Rectal smooth muscle tissue (tissue), 1 donor: ENCODE measurements around the gene ZKSCAN3.

ENCODE experiments used
- H3K27ac ChIP-seq: one replicate; pipeline ENCODE4 v1.7.0; 2013; ENCODE audit warnings: low read depth, low read length, inconsistent platforms
- H3K27me3 ChIP-seq: one replicate; pipeline ENCODE4 v1.7.0; 2013; ENCODE audit warnings: low read length; ENCODE audit not compliant: control insufficient read depth, insufficient read depth
- H3K36me3 ChIP-seq: one replicate; pipeline ENCODE4 v1.7.0; 2013; ENCODE audit warnings: low read length; ENCODE audit not compliant: control insufficient read depth, insufficient read depth
- H3K4me1 ChIP-seq: one replicate; pipeline ENCODE4 v1.7.0; 2013; ENCODE audit warnings: low read length; ENCODE audit not compliant: control insufficient read depth, insufficient read depth
- H3K4me3 ChIP-seq: one replicate; pipeline ENCODE4 v1.7.0; 2013; ENCODE audit warnings: low read length
- H3K9ac ChIP-seq: one replicate; pipeline ENCODE4 v1.7.0; 2013; ENCODE audit warnings: low read length

Gene ZKSCAN3

DNA sequence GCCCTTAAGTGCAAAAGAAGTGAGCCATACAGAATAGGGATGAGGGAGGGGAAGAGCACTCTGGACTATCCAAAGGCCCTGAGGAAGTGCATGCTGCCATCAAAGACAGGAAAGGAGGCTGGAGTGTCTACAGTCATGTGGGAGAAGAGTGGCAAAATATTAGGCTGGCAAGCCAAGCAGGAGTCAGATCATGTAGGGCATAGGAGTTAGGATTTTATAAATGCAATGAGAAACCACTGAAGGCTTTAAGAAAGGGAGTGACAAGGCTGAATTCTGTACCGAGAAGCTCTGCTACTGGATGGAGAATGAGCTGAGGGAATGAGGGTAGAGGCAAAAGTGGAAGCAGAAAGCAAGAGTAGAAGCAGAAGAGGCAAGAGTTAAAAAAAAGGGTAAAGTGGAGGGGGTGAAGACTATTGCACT lies 16.1 kb upstream of the ZKSCAN3 start:
- Histone ChIP-seq H3K27me3 (no peaks in the 10 kb centered on the region), H3K36me3 (no peaks in the 10 kb centered on the region), H3K27ac (peak overlapping the region; percentile 100), H3K4me3 (no peak overlapping the region), H3K9ac (no peak overlapping the region), H3K4me1 (peaks cover 15% of the 10 kb centered on the region)

GRCh38 chr6:28334286-28335039 lies 15.3 kb upstream of the ZKSCAN3 start:
- Histone ChIP-seq H3K36me3 (no peaks in the 10 kb centered on the region), H3K4me3 (peak overlapping the region; percentile 94), H3K27me3 (no peaks in the 10 kb centered on the region), H3K4me1 (peaks cover 15% of the 10 kb centered on the region), H3K9ac (no peak overlapping the region), H3K27ac (peak overlapping the region; percentile 100)

- no peaks in the 10 kb centered on the region for H3K27me3 ChIP-seq
- H3K27ac ChIP-seq = peak overlapping the region; percentile 100
- peaks cover 15% of the 10 kb centered on the region for H3K4me1 ChIP-seq
- H3K36me3 ChIP-seq = no peaks in the 10 kb centered on the region
- peak overlapping the region; percentile 79 for H3K9ac ChIP-seq
- H3K4me3 ChIP-seq = peak overlapping the region; percentile 94
Observed at GRCh38 chr6:28335040-28335563, 14.6 kb upstream of the ZKSCAN3 start.

- Histone ChIP-seq H3K27me3 (no peaks in the 10 kb centered on the region), H3K27ac (peak within 1 kb of the TSS; percentile 100), H3K4me1 (peaks cover 15% of the 10 kb centered on the region), H3K9ac (peak within 1 kb of the TSS; percentile 79), H3K36me3 (no peaks in the 10 kb centered on the region), H3K4me3 (peak within 1 kb of the TSS; percentile 94)
Observed at GRCh38 chr6:28335564-28336283, 14.0 kb upstream of the ZKSCAN3 start, which contains the start of gene ZSCAN31. TSS of gene ZSCAN31 (minus strand) at chr6:28336148. CDS start at chr6:28329683, 6,465 bp downstream.

GRCh38 chr6:28336284-28337120 lies 13.2 kb upstream of the ZKSCAN3 start:
- H3K36me3 ChIP-seq = no peaks in the 10 kb centered on the region
- no peaks in the 10 kb centered on the region for H3K27me3 ChIP-seq
- H3K9ac ChIP-seq = peak overlapping the region; percentile 79
- H3K4me3 ChIP-seq = peak overlapping the region; percentile 94
- peak overlapping the region; percentile 100 for H3K27ac ChIP-seq
- peaks cover 17% of the 10 kb centered on the region for H3K4me1 ChIP-seq

- Histone ChIP-seq H3K27ac (peak overlapping the region; percentile 100), H3K9ac (peak overlapping the region; percentile 79), H3K4me3 (peak overlapping the region; percentile 94), H3K36me3 (no peaks in the 10 kb centered on the region), H3K27me3 (no peaks in the 10 kb centered on the region), H3K4me1 (peaks cover 18% of the 10 kb centered on the region)
Observed at GRCh38 chr6:28337121-28337520, 12.6 kb upstream of the ZKSCAN3 start.

GRCh38 chr6:28340310-28341095 lies 9.2 kb upstream of the ZKSCAN3 start:
- Histone ChIP-seq H3K9ac (no peak overlapping the region), H3K36me3 (no peaks in the 10 kb centered on the region), H3K4me3 (no peak overlapping the region), H3K4me1 (peaks cover 5% of the 10 kb centered on the region), H3K27me3 (no peaks in the 10 kb centered on the region), H3K27ac (no peak overlapping the region)

DNA sequence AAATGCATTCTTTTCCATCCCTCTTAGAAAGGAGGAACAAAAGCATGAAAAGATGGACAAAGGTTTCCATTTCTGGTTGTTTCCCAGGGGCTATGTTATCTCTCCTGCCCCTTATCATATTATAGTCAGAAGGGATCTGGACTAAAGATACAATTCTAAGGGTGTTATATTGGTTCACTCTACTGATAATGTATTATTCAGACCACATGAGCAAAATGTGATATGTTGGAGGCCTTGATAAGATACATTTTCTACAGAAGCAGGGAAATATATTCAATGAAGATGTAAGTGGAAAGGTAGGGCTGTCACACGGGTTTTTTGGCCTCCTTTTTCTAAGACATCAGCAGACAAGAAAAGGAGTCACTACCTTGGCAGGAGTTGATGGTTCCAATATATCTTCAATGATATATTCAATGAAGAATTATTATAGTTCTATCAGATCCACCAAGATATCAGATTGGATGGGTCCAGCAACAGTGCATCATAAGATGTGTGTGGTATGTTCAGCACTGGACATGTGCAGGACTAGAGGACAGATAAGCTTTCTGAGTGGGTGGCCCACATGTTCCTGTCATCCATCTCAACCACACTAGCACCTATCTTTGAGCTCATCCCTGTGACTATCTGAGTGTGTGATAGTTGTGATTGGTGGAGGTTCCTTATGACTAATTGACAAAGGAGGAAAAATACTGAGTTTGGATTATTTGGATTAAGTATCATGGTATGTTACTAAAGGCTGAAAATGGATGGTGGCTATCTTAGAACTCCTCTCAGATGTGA lies 5.7 kb upstream of the ZKSCAN3 start:
- no peak overlapping the region for H3K27ac ChIP-seq
- H3K36me3 ChIP-seq = no peaks in the 10 kb centered on the region
- peaks cover 3% of the 10 kb centered on the region for H3K4me1 ChIP-seq
- H3K9ac ChIP-seq = no peak overlapping the region
- H3K27me3 ChIP-seq = no peaks in the 10 kb centered on the region
- H3K4me3 ChIP-seq = no peak overlapping the region

- H3K4me3 ChIP-seq = no peak overlapping the region
- no peak overlapping the region for H3K9ac ChIP-seq
- peaks cover 3% of the 10 kb centered on the region for H3K4me1 ChIP-seq
- no peaks in the 10 kb centered on the region for H3K36me3 ChIP-seq
- no peaks in the 10 kb centered on the region for H3K27me3 ChIP-seq
- no peak overlapping the region for H3K27ac ChIP-seq
Observed at GRCh38 chr6:28345201-28345600, 4.5 kb upstream of the ZKSCAN3 start.

GRCh38 chr6:28347119-28347518 lies 2.6 kb upstream of the ZKSCAN3 start:
- Histone ChIP-seq H3K27ac (no peak overlapping the region), H3K9ac (no peak overlapping the region), H3K36me3 (no peaks in the 10 kb centered on the region), H3K27me3 (no peaks in the 10 kb centered on the region), H3K4me1 (no peaks in the 10 kb centered on the region), H3K4me3 (no peak overlapping the region)

DNA sequence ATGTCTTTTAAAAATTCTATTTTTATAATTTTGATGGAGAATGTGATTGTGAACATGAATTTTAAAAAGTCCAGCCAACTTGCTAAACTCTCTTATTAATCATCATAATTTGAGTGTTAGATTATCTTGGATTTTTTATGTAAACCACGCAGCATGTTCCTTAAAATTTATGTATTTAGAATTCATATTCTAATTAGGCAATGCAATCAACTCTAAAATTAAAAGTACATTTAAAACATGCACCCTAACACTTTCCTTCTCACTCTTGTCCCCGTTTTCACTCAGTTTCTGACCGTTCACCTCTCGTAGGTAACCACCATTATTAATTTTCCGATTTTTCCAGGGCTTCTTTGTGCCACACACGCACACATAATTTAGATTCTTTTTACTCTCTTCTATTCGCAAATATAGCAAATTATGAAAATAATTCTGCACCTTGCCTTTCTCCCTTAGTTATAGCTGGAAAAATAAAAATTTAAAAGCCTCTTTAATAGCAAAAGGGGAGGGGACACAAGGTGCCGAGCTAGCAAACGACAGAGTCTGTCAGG lies 329 bp upstream of the ZKSCAN3 start:
- H3K27ac ChIP-seq = peak overlapping the region; percentile 80
- peak overlapping the region; percentile 80 for H3K4me3 ChIP-seq
- H3K27me3 ChIP-seq = no peaks in the 10 kb centered on the region
- no peaks in the 10 kb centered on the region for H3K36me3 ChIP-seq
- no peak overlapping the region for H3K9ac ChIP-seq
- peaks cover 2% of the 10 kb centered on the region for H3K4me1 ChIP-seq
